ENCODE results near the gene ASCC3.
"Not testable (repeated sequence)": the region's sequence is repeated elsewhere in the genome, so short reads cannot be mapped to it uniquely, and the experiment has no call there.

The ASCC3 gene

GRCh38 chr6:100768816-100769351, 112.2 kb downstream of the ASCC3 start:
- Histone ChIP-seq H3K4me1 (ENCODE audit: control insufficient read depth, insufficient read depth, low read length) (no peaks in the 10 kb centered on the region), H3K36me3 (ENCODE audit: control insufficient read depth, insufficient read depth, low read length) (peaks cover 5% of the 10 kb centered on the region), H3K4me3 (ENCODE audit: insufficient read depth, low read depth, low read length) (no peak overlapping the region), H3K27me3 (ENCODE audit: control insufficient read depth, insufficient read depth, low read length, poor library complexity, severe bottlenecking) (no peaks in the 10 kb centered on the region), H3K27ac (ENCODE audit: insufficient read depth, low read depth, low read length, poor library complexity, severe bottlenecking) (no peak overlapping the region), H3K9me3 (ENCODE audit: control insufficient read depth, low read length) (no peaks in the 10 kb centered on the region)
- 100% methylated on average over 1 of the region's 1 CpG for WGBS, 2 experiments

- Histone ChIP-seq H3K4me1 (ENCODE audit: control insufficient read depth, insufficient read depth, low read length) (no peaks in the 10 kb centered on the region), H3K27me3 (ENCODE audit: control insufficient read depth, insufficient read depth, low read length, poor library complexity, severe bottlenecking) (no peaks in the 10 kb centered on the region), H3K27ac (ENCODE audit: insufficient read depth, low read depth, low read length, poor library complexity, severe bottlenecking) (no peak overlapping the region), H3K36me3 (ENCODE audit: control insufficient read depth, insufficient read depth, low read length) (peaks cover 9% of the 10 kb centered on the region), H3K9me3 (ENCODE audit: control insufficient read depth, low read length) (no peaks in the 10 kb centered on the region), H3K4me3 (ENCODE audit: insufficient read depth, low read depth, low read length) (no peak overlapping the region)
- 89 to 91% methylated on average over 2 of the region's 2 CpGs for WGBS, 2 experiments
These were observed 117.4 kb downstream of the ASCC3 start for GRCh38 chr6:100763617-100764241.

DNA sequence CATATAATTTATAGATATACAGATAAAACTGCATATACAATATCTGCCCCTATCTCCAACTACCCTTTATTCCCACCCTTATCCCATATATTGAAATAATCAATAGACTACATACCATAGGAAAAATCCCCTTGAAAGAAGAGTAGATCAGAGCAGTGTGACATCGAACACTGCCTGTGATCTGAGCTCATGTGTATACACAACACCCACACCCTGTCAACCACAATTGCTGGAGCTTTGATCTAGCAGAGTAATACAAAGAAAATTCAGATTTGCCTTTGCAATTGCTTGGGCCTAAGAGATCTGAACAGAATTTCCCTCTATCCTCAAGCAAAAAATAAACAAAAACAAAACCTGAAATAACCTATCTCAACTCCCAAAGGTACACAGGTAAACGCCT, 119.3 kb downstream of the ASCC3 start:
- Histone ChIP-seq H3K36me3 (ENCODE audit: control insufficient read depth, insufficient read depth, low read length) (peaks cover 9% of the 10 kb centered on the region), H3K27ac (ENCODE audit: insufficient read depth, low read depth, low read length, poor library complexity, severe bottlenecking) (no peak overlapping the region)
- 80 to 91% methylated on average over 2 of the region's 2 CpGs for WGBS, 2 experiments

DNA sequence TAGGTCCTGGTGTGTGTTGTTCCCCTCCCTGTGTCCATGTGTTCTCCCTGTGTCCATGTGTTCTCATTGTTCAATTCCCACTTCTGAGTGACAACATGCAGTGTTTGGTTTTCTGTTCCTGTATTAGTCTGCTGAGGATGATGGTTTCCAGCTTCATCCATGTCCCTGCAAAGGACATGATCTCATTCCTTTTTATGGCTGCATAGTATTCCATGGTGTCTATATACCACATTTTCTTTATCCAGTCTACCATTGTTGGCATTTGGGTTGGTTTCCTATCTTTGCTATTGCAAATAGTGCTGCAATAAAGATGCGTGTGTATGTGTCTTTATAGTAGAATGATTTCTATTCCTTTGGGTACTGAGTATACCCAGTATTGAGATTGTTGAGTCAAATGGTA, 122.7 kb downstream of the ASCC3 start:
- H3K27ac ChIP-seq (ENCODE audit: insufficient read depth, low read depth, low read length, poor library complexity, severe bottlenecking); H3K9me3 ChIP-seq (ENCODE audit: control insufficient read depth, low read length); H3K36me3 ChIP-seq (ENCODE audit: control insufficient read depth, insufficient read depth, low read length); H3K4me1 ChIP-seq (ENCODE audit: control insufficient read depth, insufficient read depth, low read length); H3K4me3 ChIP-seq (ENCODE audit: insufficient read depth, low read depth, low read length); H3K27me3 ChIP-seq (ENCODE audit: control insufficient read depth, insufficient read depth, low read length, poor library complexity, severe bottlenecking): not testable (repeated sequence)
- WGBS, 2 experiments = 92 to 100% methylated on average over 1 of the region's 1 CpG

More for the DNA sequence above, 119.3 kb downstream of the ASCC3 start:
- Histone ChIP-seq H3K4me3 (ENCODE audit: insufficient read depth, low read depth, low read length) (no peak overlapping the region), H3K27me3 (ENCODE audit: control insufficient read depth, insufficient read depth, low read length, poor library complexity, severe bottlenecking) (no peaks in the 10 kb centered on the region), H3K4me1 (ENCODE audit: control insufficient read depth, insufficient read depth, low read length) (no peaks in the 10 kb centered on the region), H3K9me3 (ENCODE audit: control insufficient read depth, low read length) (no peaks in the 10 kb centered on the region)

DNA sequence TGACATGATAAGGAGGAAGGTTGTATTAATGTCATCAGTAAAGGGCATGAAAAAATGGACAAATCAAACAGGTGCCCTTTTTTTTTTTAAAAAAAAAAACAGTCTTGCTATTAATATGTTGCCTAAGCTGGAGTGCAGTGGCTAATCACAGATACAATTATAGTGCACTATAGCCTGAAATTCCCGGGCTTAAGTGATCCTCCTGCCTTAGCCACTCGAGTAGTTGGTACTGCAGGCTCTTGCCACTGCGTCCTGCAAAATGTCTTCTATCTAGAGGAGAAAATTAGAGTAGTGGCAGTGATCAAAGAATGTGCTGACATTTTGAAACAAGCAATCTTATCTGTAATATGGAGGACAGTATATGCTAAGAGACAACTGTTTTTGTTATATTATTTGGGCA, 127.7 kb downstream of the ASCC3 start:
- H3K27ac ChIP-seq (ENCODE audit: insufficient read depth, low read depth, low read length, poor library complexity, severe bottlenecking) = no peak overlapping the region
- H3K4me3 ChIP-seq (ENCODE audit: insufficient read depth, low read depth, low read length) = no peak overlapping the region
- H3K4me1 ChIP-seq (ENCODE audit: control insufficient read depth, insufficient read depth, low read length) = no peaks in the 10 kb centered on the region
- WGBS, 2 experiments = 92 to 94% methylated on average over 3 of the region's 3 CpGs
- peaks cover 5% of the 10 kb centered on the region for H3K36me3 ChIP-seq (ENCODE audit: control insufficient read depth, insufficient read depth, low read length)
- H3K27me3 ChIP-seq (ENCODE audit: control insufficient read depth, insufficient read depth, low read length, poor library complexity, severe bottlenecking) = no peaks in the 10 kb centered on the region
- no peaks in the 10 kb centered on the region for H3K9me3 ChIP-seq (ENCODE audit: control insufficient read depth, low read length)

- Histone ChIP-seq H3K27ac (ENCODE audit: insufficient read depth, low read depth, low read length, poor library complexity, severe bottlenecking) (no peak overlapping the region), H3K36me3 (ENCODE audit: control insufficient read depth, insufficient read depth, low read length) (peaks cover 5% of the 10 kb centered on the region), H3K4me3 (ENCODE audit: insufficient read depth, low read depth, low read length) (no peak overlapping the region), H3K9me3 (ENCODE audit: control insufficient read depth, low read length) (no peaks in the 10 kb centered on the region), H3K4me1 (ENCODE audit: control insufficient read depth, insufficient read depth, low read length) (no peaks in the 10 kb centered on the region), H3K27me3 (ENCODE audit: control insufficient read depth, insufficient read depth, low read length, poor library complexity, severe bottlenecking) (no peaks in the 10 kb centered on the region)
- 63 to 65% methylated on average over 3 of the region's 3 CpGs for WGBS, 2 experiments
These were observed 129.5 kb downstream of the ASCC3 start for GRCh38 chr6:100751590-100751989.

DNA sequence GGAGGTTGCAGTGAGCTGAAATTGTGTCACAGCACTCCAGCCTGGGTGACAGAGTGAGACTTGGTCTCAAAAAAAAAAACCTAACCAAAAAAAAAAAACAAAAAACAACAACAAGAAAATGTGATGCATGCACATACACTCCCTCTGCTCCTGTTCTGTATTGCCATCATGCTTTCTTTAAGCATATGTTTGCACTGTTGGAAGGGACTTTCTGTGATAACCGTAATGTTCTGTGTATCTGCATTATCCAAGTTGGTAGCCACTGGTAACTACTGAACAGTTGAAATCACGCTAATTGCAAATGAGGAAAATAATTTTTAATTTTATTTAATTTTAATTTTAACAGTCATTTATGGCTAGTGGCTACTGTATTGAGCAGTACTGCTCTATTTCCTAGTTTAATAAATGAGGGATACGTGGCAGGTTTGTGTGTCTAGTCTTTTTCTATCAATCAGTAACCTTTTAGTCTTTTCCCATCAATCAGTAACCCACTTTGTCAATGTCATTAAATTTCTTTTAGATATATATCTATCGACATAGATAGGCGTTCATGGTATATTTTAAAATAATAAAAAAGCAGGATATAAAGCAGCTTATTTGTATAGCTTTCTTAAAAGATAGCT, 135.6 kb downstream of the ASCC3 start:
- Histone ChIP-seq H3K9me3 (ENCODE audit: control insufficient read depth, low read length) (no peaks in the 10 kb centered on the region), H3K27ac (ENCODE audit: insufficient read depth, low read depth, low read length, poor library complexity, severe bottlenecking) (no peak overlapping the region), H3K36me3 (ENCODE audit: control insufficient read depth, insufficient read depth, low read length) (no peaks in the 10 kb centered on the region), H3K4me1 (ENCODE audit: control insufficient read depth, insufficient read depth, low read length) (no peaks in the 10 kb centered on the region), H3K4me3 (ENCODE audit: insufficient read depth, low read depth, low read length) (no peak overlapping the region), H3K27me3 (ENCODE audit: control insufficient read depth, insufficient read depth, low read length, poor library complexity, severe bottlenecking) (no peaks in the 10 kb centered on the region)
- WGBS, 2 experiments = 97 to 100% methylated on average over 1 to 3 of the region's 5 CpGs

DNA sequence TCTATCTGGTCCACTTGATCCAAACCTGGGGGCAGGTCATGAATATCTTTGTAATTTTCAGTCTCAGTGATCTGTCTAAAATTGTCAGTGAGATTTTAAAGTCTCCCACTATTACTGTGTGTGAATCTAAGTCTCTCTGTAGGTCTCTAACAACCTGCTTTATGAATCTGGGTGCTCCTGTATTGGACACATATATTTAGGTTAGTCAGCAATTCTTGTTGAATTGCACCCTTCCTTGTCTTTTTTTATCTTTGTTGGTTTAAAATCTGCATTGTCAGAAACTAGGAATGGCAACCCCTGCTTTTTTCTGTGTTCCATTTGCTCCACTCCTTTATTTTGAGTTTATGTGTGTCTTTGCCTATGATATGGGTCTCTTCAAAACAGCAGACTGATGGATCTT, 140.7 kb downstream of the ASCC3 start:
- H3K4me1 ChIP-seq (ENCODE audit: control insufficient read depth, insufficient read depth, low read length) = no peaks in the 10 kb centered on the region
- no peaks in the 10 kb centered on the region for H3K27me3 ChIP-seq (ENCODE audit: control insufficient read depth, insufficient read depth, low read length, poor library complexity, severe bottlenecking)
- H3K27ac ChIP-seq (ENCODE audit: insufficient read depth, low read depth, low read length, poor library complexity, severe bottlenecking) = no peak overlapping the region
- no peaks in the 10 kb centered on the region for H3K9me3 ChIP-seq (ENCODE audit: control insufficient read depth, low read length)
- H3K4me3 ChIP-seq (ENCODE audit: insufficient read depth, low read depth, low read length) = no peak overlapping the region
- H3K36me3 ChIP-seq (ENCODE audit: control insufficient read depth, insufficient read depth, low read length) = no peaks in the 10 kb centered on the region

GRCh38 chr6:100737720-100738119, 143.4 kb downstream of the ASCC3 start:
- not testable (repeated sequence) for H3K4me3 ChIP-seq (ENCODE audit: insufficient read depth, low read depth, low read length); H3K36me3 ChIP-seq (ENCODE audit: control insufficient read depth, insufficient read depth, low read length); H3K27ac ChIP-seq (ENCODE audit: insufficient read depth, low read depth, low read length, poor library complexity, severe bottlenecking); H3K4me1 ChIP-seq (ENCODE audit: control insufficient read depth, insufficient read depth, low read length); H3K9me3 ChIP-seq (ENCODE audit: control insufficient read depth, low read length); H3K27me3 ChIP-seq (ENCODE audit: control insufficient read depth, insufficient read depth, low read length, poor library complexity, severe bottlenecking)

DNA sequence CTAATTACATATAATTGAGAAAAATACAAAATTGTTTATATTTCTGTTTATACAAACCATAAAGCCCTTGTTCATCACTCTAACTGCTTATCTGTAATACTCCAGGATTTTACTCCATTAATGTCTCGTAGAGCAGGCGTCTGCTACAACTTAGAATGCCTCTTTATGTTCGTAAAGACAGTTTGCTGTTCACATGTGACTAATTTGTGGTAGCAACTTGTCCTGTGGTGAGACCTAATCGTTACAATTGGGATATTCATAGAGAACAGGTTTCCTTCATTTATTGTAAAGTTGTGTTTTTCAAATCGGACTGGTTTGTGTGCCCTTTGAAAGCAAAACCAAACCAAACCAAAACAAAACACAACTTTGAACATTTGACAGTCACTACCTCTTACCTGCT, 149.7 kb downstream of the ASCC3 start:
- WGBS, 2 experiments = 92 to 94% methylated on average over 5 of the region's 5 CpGs
- no peaks in the 10 kb centered on the region for H3K27me3 ChIP-seq (ENCODE audit: control insufficient read depth, insufficient read depth, low read length, poor library complexity, severe bottlenecking)
- no peak overlapping the region for H3K27ac ChIP-seq (ENCODE audit: insufficient read depth, low read depth, low read length, poor library complexity, severe bottlenecking)
- H3K4me1 ChIP-seq (ENCODE audit: control insufficient read depth, insufficient read depth, low read length) = no peaks in the 10 kb centered on the region
- no peaks in the 10 kb centered on the region for H3K9me3 ChIP-seq (ENCODE audit: control insufficient read depth, low read length)
- H3K36me3 ChIP-seq (ENCODE audit: control insufficient read depth, insufficient read depth, low read length) = no peaks in the 10 kb centered on the region
- H3K4me3 ChIP-seq (ENCODE audit: insufficient read depth, low read depth, low read length) = no peak overlapping the region

Measured in ectodermal cell (in vitro differentiated cells).